SKM-1 (cell line): ENCODE results near the gene POFUT1.
"Not testable (repeated sequence)": the region's sequence is repeated elsewhere in the genome, so short reads cannot be mapped to it uniquely, and the experiment has no call there.

ENCODE experiments used
- DNase-seq: peaks from one replicate; lab custom pipeline; 2025; ENCODE audit not compliant: unreplicated experiment; lab: John Stamatoyannopoulos, UW

POFUT1 gene

GRCh38 chr20:32207626-32208498, at the start of gene POFUT1, which contains the start of gene PLAGL2:
Gene POFUT1 (plus strand): TSS chr20:32207880. CDS start chr20:32207942, 62 bp downstream.
Gene PLAGL2 (minus strand): TSS chr20:32207743. CDS start chr20:32202178, 5,565 bp downstream.
- DNase-seq: peak; percentile 50

- DNase-seq: no peak
These were observed 49.3 kb upstream of the POFUT1 start for GRCh38 chr20:32158351-32158750.

GRCh38 chr20:32158943-32159660, 48.6 kb upstream of the POFUT1 start:
- DNase-seq: no peak

- DNase-seq: no peak
These were observed 47.9 kb upstream of the POFUT1 start for GRCh38 chr20:32159766-32160221.

GRCh38 chr20:32160341-32160740, 47.3 kb upstream of the POFUT1 start:
- no peak for DNase-seq

- DNase-seq: no peak
These were observed 45.3 kb upstream of the POFUT1 start for GRCh38 chr20:32162351-32162750.

- DNase-seq: peak; percentile 11
These were observed 43.7 kb upstream of the POFUT1 start for GRCh38 chr20:32163951-32164350.

GRCh38 chr20:32164984-32165735, 42.5 kb upstream of the POFUT1 start:
- DNase-seq: no peak

- no peak for DNase-seq
These were observed 41.7 kb upstream of the POFUT1 start for GRCh38 chr20:32165836-32166545.

- DNase-seq: no peak
These were observed 40.1 kb upstream of the POFUT1 start for GRCh38 chr20:32167552-32167951.

GRCh38 chr20:32168184-32168910, 39.3 kb upstream of the POFUT1 start:
- DNase-seq: no peak

GRCh38 chr20:32177696-32178095, 30.0 kb upstream of the POFUT1 start:
- not testable (repeated sequence) for DNase-seq

GRCh38 chr20:32179515-32179914, 28.2 kb upstream of the POFUT1 start:
- no peak for DNase-seq

GRCh38 chr20:32179934-32180333, 27.7 kb upstream of the POFUT1 start:
- no peak for DNase-seq

- DNase-seq: no peak
These were observed 26.1 kb upstream of the POFUT1 start for GRCh38 chr20:32181606-32182005.

GRCh38 chr20:32183947-32184635, 23.6 kb upstream of the POFUT1 start:
- no peak for DNase-seq

GRCh38 chr20:32184961-32185603, 22.6 kb upstream of the POFUT1 start:
- DNase-seq: no peak

- no peak for DNase-seq
These were observed 21.2 kb upstream of the POFUT1 start for GRCh38 chr20:32186506-32186905.
